GOT3 (cell line): Measurements from ENCODE around the gene CPOX.
"Not testable (repeated sequence)": the region's sequence is repeated elsewhere in the genome, so short reads cannot be mapped to it uniquely, and the experiment has no call there.

Experiments
- DNase-seq: peaks from one replicate; lab custom pipeline; 2025; ENCODE audit warnings: mixed read lengths; lab: John Stamatoyannopoulos, UW

CPOX gene

DNA sequence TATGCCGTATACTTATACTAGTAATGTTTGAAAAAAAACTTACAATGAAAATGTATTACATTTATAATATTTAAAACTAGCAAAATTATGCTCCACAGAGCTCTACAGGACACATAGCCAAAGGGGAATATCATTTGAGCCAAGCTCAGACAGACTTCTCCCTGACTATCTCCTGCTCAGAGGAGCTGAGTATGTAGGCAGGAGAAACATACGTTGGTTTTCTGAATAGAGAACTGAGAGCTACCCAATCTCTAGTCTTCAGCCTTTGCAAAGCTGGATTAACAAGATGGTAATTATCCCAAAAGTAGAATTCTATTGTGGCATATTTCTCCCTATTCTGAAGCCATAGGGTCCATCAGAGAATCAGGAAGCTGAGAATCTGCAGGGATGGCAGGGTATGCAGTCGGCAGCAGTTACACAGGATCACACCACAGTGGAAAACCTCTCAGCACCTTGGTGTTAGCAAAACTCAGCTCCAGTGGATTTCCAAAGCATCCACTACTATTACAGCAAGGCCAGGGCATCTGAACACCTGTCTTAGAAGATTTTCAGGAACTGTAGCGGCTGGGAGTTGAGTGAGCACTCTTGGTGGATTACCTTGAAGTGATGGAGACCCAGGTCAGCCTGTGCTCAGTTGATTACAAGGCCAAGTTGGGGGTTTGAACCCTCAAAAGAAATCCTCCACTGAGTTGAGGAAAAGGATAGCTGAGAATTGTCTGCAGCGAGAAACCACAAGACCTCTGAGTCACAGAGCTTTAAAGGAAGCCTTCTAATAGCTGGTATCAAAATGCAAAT, 31.5 kb downstream of the CPOX start:
- no peak for DNase-seq

DNA sequence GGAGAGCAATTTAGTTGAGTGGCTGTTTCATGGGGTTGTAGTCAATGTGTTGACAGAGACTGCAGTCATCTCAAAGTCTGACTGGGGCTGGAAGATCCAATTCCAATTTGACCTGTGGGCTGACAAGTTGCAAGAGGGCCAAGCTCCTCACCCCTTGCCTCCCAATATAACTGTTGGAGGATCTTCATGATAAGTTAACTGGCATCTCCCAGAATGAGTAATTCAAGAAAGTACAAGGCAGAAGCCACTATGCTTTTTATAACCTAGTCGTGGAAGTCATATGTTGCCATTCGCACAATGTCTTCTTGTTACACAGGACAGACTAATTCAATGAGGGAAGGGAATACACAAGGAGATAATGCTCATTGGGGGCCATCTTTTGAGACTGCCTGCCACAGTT, 32.5 kb downstream of the CPOX start:
- no peak for DNase-seq

DNA sequence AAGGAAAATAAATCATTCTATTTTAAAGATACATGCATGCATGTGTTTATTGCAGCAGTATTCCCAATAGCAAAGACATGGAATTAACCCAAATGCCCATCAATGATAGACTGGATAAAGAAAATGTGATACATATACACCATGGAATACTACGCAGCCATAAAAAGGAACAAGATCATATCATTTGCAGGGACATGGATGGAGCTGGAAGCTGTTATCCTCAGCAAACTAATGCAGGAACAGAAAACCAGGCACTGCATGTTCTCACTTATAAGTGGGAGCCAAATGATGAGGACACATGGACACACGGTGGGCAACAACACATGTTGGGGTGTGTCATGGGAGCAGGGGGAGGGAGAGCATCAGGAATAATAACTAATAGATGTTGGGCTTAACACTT, 33.6 kb downstream of the CPOX start:
- not testable (repeated sequence) for DNase-seq

DNA sequence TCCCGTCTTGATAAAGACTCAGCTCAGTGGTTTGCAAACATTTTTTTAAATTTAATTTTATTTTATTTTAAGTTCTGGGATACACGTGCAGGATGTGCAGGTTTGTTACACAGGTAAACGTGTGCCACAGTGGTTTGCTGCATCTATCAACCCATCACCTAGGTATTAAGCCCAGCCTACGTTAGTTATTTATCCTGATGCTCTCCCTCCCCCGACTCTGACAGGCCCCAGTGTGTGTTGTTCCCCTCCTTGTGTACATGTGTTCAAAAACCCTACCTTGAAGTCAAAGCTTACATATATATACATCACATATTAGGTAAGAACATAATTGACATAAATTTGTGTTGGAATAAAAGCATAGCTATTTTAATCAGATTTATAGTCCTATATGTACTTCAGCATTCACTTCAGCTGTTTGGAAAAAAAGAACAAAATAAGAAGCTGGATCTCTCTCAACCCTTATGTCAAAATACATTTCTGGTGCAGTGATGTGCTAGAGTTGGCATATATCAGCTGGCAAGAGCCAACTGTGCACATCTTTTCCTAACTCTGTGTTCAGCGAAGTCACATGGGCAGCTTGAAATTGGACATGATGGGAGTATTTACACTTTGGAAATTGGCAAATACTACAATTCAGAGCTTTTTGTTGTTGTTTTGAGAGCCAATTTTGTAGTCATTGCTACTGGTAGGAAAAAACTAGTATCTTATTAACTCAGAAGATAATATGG, 35.1 kb downstream of the CPOX start:
- DNase-seq, result no peak

DNA sequence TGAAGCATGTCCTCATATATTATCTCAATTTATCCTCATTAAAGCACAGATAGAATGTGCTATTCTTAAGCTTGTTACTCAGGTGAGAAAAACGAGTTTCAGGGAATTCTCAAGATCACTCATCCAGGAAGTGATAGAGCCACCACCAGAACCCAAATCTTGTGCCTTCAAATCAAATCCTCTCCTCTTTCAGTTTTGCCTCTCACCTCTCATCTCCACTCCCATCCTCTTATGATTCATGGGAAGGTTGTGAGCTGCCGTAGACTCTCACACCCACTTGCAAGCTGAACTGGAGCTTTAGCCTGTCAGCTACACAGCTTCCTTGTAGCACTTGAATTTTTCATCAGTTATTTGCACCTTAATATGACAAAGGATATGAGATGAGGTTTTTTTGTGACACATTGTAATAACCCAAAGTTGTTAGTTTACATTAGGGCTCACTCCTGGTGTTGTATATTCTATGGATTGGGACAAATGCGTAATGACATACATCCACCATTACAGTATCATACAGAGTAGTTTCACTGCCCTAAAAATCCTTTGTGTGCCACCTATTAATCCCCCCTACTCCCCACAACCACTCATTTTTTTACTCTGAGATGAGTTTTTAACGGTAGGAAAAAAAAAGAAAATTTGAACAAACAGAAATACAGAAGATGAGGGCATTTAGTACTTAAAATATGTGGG, 35.9 kb downstream of the CPOX start:
- no peak for DNase-seq

DNA sequence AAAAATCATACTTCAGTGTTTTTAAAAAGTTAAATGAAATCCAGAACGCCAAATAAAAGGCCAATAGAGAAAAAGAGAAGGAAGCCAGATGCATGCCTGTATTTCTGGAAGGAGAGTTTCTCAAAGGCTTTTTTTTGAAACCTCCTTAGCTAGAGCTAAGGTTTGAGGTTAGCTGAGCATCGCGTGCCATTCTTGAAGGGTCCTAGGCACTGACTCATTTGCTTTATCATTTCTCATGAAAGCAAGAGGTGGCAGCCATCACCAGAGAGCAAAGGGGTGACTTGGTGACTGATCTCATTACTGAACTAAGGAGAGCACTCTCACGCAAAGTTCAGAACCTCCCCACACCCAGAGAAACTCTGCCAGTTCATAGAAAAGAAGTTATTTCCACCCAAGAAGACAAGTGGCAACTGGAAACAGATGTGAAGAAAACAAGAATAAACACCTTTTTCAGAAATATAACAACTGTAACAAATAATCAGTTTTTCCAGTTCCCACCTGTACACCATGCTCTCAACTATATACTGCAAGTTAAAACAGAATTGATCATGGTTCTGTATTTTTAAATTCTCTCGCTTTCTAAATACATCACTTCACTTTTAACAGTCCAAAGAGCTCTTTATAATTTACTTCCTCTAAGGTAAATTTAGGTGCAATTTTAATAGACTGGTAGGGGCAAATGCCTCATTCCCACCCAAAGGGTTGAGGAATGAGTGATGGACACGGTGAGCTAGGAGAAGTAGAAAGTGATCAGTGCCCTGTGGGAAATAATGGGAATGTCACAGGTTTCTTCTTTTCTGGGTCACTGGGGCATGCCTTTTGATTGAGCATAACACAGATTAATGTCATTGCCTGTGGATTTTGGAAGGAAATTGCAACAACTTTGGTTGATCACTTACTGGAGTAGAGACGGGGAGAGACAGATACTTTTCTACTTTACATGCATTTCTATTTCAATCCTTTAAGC, 37.0 kb downstream of the CPOX start:
- DNase-seq, result no peak

DNA sequence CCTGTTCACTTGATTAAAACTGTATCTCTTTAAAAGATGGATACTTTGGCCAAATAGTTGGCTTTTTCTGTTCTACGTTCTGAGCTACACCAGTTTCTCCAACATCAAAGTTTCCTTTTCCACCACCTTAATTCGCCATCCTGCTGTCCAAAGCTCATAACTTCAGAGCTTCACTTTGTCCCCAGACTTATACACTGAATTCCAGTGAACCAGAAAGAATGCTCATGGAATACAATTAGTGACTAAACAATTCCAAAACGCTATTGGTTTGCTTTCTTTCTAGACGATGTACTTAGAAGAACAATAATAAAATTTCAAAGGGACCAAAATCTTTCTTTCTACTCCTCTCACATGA, 38.4 kb downstream of the CPOX start:
- DNase-seq, result no peak

DNA sequence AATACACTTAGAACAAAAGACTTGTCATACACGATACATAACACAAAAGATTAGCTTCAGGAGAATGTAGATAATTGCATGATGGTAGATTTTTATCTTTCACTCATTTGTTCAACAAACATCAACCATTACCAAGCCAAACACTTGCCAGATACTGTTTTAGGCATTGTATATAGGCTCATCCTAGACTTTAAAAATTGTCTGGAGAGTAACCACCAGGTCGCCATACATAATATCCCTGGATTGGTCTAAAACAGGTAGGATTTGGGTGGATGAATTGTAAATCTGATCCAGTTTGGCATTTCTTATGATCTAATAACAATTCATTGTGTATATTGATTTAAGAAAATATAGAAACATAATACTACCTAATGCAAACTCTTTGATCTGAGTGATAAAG, 38.8 kb downstream of the CPOX start:
- DNase-seq, result no peak

DNA sequence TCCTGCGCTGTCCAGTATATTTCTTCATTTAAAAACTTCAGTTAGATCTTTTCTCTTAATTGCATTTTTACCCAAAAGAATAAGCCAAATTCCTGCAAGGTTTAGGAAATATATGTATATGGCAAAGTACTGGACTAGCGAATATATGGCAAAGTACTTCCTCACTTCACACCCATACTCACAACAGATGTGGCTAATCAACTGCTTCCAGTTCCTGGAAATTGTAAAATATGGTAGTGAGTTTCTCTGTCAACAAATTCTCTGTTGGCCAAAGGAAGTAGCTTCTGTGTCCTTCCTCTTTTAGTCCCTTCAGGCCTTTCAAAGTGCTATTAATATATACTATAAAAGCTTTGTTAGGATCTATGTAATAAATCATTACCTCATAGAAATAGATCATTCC, 39.7 kb downstream of the CPOX start:
- no peak for DNase-seq

DNA sequence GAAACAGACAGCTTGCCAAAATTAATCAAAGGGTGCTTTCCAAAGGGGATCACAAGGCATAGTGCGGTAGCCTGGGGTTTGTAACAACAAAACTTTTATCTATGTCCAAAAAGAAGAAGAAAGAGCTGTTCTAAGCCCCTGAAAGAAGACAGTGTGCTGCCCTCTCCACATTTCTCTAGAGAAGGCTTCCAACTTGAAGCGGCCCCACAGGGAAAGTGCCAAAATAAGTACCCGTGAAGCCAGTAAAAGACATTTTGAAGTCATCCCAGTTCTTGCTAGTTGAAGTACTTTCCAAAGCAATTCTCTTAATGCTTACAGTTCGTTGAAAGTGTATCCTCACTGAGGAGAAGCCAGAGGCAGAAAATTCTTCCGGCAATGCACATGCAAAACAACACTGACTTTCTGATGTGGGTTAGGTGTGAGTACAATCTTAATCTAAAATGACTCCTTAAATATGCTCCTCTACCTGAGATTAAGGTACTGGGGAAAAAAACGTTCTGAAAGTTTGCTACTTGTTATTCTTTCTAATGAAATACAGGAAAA, 40.3 kb downstream of the CPOX start:
- DNase-seq, result no peak

DNA sequence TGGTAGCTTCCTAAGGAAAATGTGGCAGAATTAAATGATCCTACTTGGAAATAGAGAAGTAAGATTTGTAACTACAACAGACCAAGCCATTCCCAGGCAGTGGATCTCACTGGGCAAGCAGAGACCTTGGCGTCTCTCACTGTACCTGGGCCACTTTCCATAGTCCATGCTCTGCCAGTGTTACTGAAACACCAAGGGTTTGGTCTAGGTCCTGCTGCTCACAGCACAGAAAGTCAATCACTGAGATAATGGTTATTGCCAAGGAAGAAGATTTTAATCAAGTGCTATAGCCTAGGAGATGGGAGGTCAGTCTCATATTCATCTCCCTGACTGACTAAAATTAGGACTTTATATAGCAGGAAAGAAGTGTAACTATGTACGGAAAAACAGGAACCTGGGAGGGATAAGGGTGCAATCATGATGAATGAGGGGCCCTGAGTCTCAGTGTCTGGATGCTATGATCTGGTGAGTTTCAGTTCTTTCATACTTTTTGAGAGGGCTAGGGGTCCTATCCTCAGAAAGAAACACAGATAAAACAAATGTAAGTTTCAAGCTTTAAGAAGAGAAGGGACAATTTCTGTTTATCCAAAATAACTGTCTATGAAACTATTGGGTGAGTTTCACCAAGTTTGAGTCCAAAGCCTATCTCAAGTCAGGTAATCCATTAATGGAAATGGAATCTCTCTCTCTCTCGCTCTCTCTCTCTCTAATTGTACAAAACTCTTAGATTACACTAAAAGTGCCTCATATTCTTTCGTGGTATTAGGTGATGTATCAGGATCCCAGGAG, 41.0 kb downstream of the CPOX start:
- DNase-seq, result no peak

DNA sequence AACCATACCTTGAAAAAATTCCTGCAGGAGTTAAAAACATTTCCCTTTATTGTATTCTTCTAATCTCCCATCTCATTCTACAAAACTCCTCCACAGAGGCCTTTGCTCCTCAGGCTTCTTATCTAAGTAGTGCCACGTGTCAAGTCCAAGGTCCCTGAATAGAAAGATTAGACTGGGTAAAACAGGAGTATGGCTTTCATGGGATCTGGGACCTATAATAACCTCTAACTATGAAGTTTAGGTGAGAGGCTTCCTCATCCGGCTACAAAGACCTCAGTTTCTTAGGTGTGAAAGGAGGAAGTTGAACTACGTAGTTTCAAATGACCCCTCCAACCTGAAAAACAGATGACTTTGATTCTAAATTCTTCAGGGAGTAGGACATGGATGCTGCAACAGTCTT, 41.7 kb downstream of the CPOX start:
- no peak for DNase-seq

DNA sequence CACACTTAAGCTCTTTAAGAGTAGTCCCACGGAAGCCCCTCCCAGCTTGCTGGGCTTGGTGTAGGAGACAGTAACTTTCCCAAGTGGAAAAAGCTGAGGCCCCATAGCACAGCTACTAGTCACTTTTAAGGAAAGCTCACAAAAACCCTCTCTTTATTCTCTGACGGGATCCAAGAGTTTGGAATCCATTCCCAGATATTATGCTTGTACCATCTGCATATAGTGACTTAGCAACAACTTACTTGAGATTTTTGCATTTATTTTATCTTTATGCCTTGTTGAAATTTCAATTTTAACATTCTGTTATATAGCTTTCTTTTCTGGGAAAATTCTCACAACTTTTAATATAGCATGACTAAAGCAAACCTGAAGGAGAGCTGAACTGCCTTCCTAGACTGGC, 42.2 kb downstream of the CPOX start:
- no peak for DNase-seq

DNA sequence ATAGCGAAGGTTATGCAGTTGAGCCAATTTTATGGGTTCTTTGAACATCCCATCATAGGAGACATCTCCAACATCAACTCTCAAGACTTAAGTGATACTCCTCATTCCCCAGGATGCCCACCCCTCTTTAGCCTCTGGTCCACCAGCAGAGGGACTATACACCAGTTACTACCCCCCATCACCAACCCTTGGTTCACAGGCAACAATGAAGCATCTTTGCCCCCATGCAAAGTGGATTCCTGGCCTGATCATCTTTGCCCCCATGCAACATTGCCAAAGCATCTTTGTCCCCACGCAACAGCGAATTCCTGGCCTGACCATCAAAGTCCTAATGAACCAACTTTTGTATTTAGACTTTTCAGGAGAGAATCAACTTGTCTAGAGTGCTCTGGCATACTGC, 42.6 kb downstream of the CPOX start:
- no peak for DNase-seq

DNA sequence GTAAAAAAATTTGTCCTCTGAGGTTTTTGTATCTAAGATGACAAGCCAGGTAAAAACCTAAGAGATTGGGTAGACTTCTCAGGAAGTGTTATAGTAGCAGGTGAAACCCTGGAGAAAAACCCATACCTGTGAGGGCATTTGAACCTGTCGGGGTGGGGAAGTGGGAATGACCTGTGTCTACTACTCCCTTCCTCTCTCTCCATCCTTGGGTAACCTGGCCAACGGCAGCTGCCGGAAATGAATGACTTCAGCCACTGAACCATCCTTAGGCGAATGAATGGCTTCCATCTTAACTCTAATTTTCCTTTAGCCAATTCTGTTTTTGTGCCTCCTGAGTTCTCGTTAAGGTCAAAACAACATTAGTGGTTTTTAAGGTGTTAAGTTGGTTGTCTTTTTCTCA, 44.9 kb downstream of the CPOX start:
- no peak for DNase-seq

DNA sequence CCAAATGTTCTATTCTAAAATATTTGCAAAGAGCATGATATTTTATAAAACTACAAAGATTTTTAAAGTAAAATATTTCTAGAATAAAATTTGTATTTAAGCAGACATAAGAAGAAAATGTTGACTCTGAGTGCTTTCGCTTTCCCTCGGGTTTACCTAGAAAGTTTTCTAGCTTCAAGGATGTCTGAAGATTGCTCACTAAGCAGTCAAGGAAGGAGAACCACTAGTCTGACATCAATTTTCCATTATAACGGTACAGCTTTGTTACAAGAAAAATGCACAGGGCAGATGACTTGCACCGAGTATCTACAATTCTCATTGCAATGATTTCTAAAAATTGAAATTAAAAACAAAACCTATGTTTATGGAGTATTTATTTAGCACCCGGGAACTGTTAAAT, 47.5 kb downstream of the CPOX start:
- no peak for DNase-seq

DNA sequence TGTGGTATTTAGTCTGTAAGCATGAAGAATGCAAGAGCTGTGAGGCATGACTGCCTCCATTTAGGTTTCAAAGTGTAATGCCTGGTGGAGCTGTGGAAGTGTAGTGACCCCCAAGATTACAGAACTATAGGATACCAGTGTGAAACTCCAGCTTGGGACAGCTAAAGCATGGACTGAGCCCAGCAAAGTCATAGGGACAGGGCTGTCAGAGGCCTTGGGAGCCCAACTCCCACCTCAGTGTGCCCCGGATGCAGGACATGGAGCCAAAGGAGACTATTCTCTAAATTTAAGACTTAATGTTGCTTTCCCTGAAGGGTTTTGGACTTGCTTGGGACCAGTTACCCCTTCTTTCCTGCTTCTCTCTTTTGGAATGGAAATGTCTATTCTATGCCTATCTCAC, 50.8 kb downstream of the CPOX start:
- DNase-seq, result no peak

DNA sequence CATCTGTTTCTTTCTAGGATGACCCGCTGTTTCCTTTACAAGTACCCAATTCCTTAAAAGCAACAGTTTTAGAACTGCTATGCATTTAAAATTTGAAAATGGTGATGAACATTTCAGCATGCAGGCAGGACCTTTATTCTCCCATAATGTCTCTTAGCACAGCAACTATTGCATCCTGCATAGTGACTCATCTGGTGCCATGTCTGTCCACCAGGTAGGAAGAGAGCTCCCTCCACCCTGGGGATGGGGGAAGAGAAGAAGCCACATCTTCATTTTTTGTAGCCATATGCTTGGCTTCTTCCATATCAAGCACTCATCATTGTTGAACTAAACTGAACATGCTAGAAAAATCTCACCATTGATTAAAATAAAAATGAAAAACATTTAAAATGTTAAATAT, 51.7 kb downstream of the CPOX start:
- DNase-seq, result no peak

DNA sequence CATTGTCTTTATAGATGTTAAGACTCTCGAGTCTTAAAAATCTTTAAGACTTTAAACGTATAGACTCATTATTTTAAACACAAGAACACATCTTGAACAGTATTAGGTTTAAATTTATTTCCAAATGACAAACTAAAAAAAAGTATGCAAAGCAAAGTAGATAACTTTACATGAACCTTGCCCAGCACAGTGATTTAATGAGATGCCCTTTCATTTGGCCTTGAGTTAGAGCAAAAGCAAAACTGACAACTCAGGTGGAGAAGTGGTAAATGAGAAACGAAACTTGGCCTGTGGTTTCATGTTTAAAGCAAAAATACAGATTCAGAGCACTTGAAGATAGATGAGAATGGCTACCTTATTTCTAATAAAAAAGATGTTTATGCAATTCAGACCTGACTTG, 53.1 kb downstream of the CPOX start:
- no peak for DNase-seq

DNA sequence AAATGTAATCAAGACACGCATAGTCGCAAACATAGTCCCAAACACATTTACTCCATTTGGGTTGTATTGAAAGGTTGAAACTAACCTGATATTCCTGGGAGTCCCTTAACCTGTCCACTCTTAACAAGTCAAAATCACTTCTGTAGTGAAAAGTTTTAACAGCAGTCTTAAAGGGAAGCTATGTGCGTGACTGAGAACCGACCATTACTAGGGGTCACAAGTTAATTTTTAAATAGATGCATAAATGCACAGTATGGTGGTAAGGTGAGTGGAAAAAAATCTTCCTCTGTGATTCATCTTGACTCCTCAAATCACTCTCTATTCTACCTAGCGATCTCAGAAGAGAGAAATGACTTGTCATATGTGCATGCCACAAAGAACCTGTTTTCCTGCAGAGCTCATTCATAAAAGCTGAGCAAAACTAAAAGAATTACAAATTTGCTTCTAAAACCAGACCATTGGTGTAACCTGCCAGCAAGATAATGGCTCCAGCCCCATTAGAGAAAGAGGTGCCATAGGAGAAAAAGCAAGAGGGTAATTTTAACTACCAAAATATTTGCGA, 56.9 kb downstream of the CPOX start:
- DNase-seq, result no peak

DNA sequence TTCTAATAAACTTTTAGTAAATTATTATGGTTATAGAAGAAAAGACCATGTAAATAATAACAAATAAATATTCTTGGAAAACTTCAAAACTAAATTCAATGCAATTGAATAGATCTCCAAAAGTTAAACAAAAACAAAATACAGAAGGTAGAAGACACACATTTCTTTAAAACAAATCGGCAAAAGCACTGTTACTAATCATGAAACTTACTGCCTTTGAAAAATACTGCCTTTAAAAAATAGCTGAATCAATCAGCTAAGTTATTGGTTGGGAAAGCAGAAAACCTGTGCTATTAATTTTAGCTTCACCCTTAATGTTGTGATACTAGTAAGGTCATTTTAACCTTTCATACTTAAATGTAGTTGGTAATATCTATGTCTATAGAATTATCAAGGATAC, 58.7 kb downstream of the CPOX start:
- DNase-seq, result no peak
